Endothelial cell (in vitro differentiated cells): ENCODE data around the gene SMPD2. TPM values are rescaled to one million over a fixed set of nuclear protein-coding genes. Genes with fewer than 3 reads are reported as not detected.

Source experiments
- DNase-seq: peaks from one replicate; pipeline ENCODE4 v3.0.0; 2021; ENCODE audit warnings: low spot score
- H3K27ac Mint-ChIP-seq: one replicate; pipeline ENCODE4 v1.8.0; 2021; ENCODE audit warnings: mixed read lengths, inconsistent platforms; ENCODE audit not compliant: unreplicated experiment
- H3K27me3 Mint-ChIP-seq: one replicate; pipeline ENCODE4 v1.8.0; 2021; ENCODE audit warnings: mild to moderate bottlenecking, moderate library complexity, mixed read lengths, inconsistent platforms; ENCODE audit not compliant: unreplicated experiment
- H3K36me3 Mint-ChIP-seq: one replicate; pipeline ENCODE4 v1.8.0; 2021; ENCODE audit warnings: mild to moderate bottlenecking, low read depth, mixed read lengths, inconsistent platforms; ENCODE audit not compliant: unreplicated experiment
- H3K4me1 Mint-ChIP-seq: one replicate; pipeline ENCODE4 v1.8.0; 2021; ENCODE audit warnings: mild to moderate bottlenecking, mixed read lengths, inconsistent platforms; ENCODE audit not compliant: unreplicated experiment
- H3K4me3 Mint-ChIP-seq: one replicate; pipeline ENCODE4 v1.8.0; 2021; ENCODE audit warnings: mild to moderate bottlenecking, mixed read lengths, inconsistent platforms; ENCODE audit not compliant: unreplicated experiment
- H3K9me3 Mint-ChIP-seq: one replicate; pipeline ENCODE4 v1.8.0; 2021; ENCODE audit warnings: mixed read lengths, inconsistent platforms; ENCODE audit not compliant: unreplicated experiment
- total RNA-seq: library from RNA; stranded (reverse); fragmentation: NEBNext Ultra II Directional; extraction: Animal tissue kit (Norgen Biotek cat#: 25700); gene quantifications from one replicate; pipeline ENCODE4 v1.2.1, GENCODE V29; 2021; ENCODE audit not compliant: unreplicated experiment
- TF ChIP-seq, protein P1 (sequence below): fragments of 200-600 bp; sonication (generic); IDR thresholded peaks from one replicate; pipeline ENCODE4 v1.5.0; 2021; ENCODE audit warnings: antibody characterized with exemption; ENCODE audit not compliant: unreplicated experiment

The SMPD2 gene
- total RNA-seq, 1 donor from 2014 or later, result 8.8 TPM

DNA sequence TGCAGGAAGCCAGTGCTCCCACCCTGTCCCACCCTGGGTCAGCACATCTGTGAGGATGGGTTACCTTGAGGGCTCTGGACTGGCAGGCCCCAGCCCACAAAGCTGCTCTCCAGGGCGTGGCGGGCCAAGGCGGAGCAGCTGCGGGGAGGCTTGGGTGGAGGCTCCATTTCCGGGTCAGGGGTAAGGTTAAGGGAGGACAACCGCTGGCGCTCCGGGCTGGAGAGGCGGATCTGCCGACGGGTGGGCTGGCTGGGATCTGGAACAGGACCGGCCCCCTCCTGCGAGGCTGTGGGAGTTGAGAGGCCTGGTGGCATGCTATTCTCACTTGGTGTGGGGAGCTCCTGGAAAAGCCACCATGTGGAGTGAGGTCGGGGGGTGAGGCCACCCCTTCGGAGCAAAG is 5.5 kb downstream of the SMPD2 start:
- Mint-ChIP-seq H3K27ac (no peak overlapping the region), H3K36me3 (peaks cover 20% of the 10 kb centered on the region), H3K4me3 (peak overlapping the region; percentile 0), H3K27me3 (peaks cover 19% of the 10 kb centered on the region), H3K4me1 (no peaks in the 10 kb centered on the region), H3K9me3 (no peaks in the 10 kb centered on the region)
- DNase-seq, result no peak
- TF ChIP-seq, protein P1, sequence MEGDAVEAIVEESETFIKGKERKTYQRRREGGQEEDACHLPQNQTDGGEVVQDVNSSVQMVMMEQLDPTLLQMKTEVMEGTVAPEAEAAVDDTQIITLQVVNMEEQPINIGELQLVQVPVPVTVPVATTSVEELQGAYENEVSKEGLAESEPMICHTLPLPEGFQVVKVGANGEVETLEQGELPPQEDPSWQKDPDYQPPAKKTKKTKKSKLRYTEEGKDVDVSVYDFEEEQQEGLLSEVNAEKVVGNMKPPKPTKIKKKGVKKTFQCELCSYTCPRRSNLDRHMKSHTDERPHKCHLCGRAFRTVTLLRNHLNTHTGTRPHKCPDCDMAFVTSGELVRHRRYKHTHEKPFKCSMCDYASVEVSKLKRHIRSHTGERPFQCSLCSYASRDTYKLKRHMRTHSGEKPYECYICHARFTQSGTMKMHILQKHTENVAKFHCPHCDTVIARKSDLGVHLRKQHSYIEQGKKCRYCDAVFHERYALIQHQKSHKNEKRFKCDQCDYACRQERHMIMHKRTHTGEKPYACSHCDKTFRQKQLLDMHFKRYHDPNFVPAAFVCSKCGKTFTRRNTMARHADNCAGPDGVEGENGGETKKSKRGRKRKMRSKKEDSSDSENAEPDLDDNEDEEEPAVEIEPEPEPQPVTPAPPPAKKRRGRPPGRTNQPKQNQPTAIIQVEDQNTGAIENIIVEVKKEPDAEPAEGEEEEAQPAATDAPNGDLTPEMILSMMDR, result no peak

DNA sequence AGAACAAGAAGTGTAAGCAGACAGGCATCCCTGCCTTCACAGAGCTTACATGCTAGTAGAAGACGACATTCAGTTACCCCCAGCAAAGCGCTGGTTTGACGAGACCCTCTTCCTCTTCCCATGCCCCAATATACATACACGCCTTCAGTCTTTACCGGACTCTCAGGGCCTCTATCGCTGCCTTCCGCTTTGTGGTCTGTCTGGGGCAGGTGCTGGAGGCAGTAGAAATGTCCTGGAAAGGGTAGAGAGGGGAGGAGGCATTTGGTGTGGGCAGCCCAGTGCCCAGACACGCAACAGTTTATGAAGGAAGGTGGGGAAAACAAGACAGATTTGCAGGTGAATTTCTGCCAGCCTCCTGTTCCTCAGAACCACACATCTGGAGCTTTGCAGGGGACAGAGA is 6.0 kb downstream of the SMPD2 start:
- DNase-seq, result no peak
- Mint-ChIP-seq H3K36me3 (peaks cover 20% of the 10 kb centered on the region), H3K27me3 (peaks cover 14% of the 10 kb centered on the region), H3K9me3 (no peaks in the 10 kb centered on the region), H3K4me3 (peak overlapping the region; percentile 0), H3K4me1 (no peaks in the 10 kb centered on the region), H3K27ac (no peak overlapping the region)
- TF ChIP-seq, protein P1, result no peak

DNA sequence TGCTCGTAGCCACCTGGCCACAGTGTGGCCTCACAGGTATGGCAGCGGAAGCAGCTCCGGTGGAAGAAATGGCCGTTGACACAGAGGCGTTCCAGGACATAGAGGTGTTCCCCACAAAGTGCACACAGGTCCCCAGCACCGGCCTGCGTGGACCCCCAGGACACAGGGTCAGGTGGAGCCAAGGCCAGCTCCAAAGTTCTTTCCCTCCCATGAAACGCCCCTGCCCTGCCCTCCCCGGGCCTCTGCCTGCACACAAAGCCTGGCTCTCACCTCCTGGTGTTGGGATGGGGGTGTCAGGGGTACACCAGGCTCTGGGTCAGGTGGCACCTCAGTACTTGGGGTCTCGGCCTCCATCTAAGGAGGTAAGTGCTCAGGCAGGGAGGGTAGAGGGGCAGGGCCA is 6.6 kb downstream of the SMPD2 start:
- no peak for DNase-seq
- Mint-ChIP-seq H3K36me3 (peaks cover 20% of the 10 kb centered on the region), H3K27me3 (peaks cover 9% of the 10 kb centered on the region), H3K27ac (no peak overlapping the region), H3K4me3 (no peak overlapping the region), H3K9me3 (no peaks in the 10 kb centered on the region), H3K4me1 (no peaks in the 10 kb centered on the region)
- TF ChIP-seq, protein P1, result no peak

DNA sequence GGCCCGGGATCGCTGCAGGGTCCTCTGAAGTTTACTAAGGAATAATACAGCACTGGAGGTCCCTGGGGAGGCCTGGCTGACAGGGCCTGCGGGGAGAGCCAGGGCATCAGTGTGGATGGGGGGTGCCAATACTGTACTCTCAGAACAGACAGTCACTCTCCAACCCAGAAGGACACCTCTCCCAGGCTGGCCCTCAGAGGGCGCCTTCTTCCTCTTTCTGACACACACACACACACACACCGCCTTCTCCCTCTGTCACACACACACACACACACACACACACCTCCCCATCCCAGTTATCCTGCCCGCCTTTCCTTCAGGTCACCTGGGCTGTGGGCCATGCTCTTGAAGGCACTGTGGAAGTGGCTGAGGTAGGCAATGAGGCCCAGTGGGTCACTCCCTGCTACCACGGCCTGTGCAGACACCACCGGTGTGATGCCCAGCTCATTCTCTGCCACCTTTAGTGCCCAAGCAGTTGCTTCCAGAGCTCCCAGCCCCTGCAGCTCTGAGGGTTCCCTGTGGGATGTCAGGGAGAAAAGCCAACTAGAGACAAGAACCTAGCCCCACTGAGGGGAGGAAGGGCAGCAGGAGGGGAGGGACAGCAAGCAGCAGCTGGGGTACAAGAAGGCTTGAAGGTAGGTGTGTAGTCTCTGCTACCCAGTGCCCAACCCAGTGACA is 7.5 kb downstream of the SMPD2 start:
- no peak for DNase-seq
- no peaks in the 10 kb centered on the region for H3K9me3 Mint-ChIP-seq
- H3K36me3 Mint-ChIP-seq, result peaks cover 17% of the 10 kb centered on the region
- H3K27ac Mint-ChIP-seq, result no peak overlapping the region
- H3K4me1 Mint-ChIP-seq, result no peaks in the 10 kb centered on the region
- no peak overlapping the region for H3K4me3 Mint-ChIP-seq
- H3K27me3 Mint-ChIP-seq, result peaks cover 9% of the 10 kb centered on the region
- TF ChIP-seq, protein P1, result no peak

DNA sequence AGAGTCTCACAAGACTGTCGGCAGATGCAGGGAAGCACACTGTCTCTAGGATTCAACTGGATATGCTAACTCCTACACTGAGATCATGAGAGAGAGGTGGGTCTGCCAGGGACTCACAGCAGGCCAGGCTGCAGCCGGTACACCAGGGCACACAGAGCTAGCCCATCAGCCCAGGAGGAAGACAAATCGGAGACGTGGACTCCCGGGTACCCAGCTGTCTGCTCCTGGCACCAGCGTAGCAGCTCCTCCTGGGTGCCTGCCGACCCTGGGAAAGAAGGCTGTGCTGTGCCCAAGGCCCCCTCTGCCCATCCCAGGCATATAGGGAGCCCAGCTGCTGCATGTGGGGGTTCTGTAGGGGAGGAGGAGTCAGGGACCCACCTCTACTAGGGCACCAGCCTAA is 8.1 kb downstream of the SMPD2 start:
- Mint-ChIP-seq H3K36me3 (peaks cover 17% of the 10 kb centered on the region), H3K27me3 (peaks cover 9% of the 10 kb centered on the region), H3K4me1 (no peaks in the 10 kb centered on the region), H3K27ac (no peak overlapping the region), H3K4me3 (no peak overlapping the region), H3K9me3 (no peaks in the 10 kb centered on the region)
- TF ChIP-seq, protein P1, result no peak
- no peak for DNase-seq
